ENCODE measurements around the gene DLEC1.

DLEC1 gene

GRCh38 chr3:38039101-38039898 lies at the start of gene DLEC1:
TSS of gene DLEC1 (plus strand) at chr3:38039208. CDS start at chr3:38039226, 18 bp downstream.
- DNase-seq (ENCODE audit: low read depth in 2 of 2), result peak; percentile 59 to 76

GRCh38 chr3:37989821-37990480 lies 49.1 kb upstream of the DLEC1 start:
- no peak for DNase-seq (ENCODE audit: low read depth in 2 of 2)

DNA sequence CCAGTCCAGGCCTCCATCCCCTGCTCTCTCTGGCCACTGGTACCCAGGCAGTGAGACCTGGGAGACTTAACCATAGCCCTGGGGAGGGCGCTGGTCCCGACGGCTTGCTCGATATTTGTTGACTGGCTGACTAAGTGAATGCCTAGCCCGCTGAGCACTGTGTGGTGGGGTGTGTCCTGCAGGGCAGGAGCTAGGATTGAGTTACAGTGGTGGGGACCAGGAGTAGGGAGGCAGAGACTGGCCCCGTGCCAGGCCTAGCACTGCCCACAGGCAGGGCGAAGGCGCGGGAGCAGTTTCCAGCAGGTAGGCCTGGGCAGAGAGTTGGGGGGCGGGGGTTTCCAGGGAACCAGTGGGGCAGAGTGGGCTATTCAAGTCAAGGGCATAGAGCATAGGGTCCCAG lies 48.5 kb upstream of the DLEC1 start, which contains the start of gene VILL:
Gene VILL (plus strand): TSS at position 260 of the 400 bp plus-strand sequence. CDS start 2,887 bp downstream, outside the sequence.
- no peak for DNase-seq (ENCODE audit: low read depth in 2 of 2)

GRCh38 chr3:37991109-37991508 lies 47.9 kb upstream of the DLEC1 start:
- DNase-seq (ENCODE audit: low read depth in 2 of 2), result no peak

DNA sequence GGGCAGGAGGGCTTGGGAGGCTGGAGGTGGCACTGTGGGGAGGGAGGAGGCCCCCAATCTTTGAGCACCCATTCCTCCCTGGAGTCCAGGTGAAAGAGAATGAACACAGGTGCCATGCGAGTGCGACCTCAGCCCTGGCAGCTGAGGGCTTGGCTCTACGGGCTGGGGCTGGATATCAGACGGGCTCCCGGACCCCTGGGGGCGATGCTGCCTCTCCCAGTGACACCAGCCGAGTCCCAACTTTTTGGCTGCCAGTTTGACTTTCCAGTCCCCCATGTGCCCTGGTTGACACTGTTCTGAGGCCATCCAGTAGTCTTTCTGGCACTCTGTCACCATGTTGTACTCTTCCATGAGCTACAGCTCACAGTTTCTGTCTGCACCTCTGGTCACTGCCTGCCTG lies 47.2 kb upstream of the DLEC1 start:
- no peak for DNase-seq (ENCODE audit: low read depth in 2 of 2)

DNA sequence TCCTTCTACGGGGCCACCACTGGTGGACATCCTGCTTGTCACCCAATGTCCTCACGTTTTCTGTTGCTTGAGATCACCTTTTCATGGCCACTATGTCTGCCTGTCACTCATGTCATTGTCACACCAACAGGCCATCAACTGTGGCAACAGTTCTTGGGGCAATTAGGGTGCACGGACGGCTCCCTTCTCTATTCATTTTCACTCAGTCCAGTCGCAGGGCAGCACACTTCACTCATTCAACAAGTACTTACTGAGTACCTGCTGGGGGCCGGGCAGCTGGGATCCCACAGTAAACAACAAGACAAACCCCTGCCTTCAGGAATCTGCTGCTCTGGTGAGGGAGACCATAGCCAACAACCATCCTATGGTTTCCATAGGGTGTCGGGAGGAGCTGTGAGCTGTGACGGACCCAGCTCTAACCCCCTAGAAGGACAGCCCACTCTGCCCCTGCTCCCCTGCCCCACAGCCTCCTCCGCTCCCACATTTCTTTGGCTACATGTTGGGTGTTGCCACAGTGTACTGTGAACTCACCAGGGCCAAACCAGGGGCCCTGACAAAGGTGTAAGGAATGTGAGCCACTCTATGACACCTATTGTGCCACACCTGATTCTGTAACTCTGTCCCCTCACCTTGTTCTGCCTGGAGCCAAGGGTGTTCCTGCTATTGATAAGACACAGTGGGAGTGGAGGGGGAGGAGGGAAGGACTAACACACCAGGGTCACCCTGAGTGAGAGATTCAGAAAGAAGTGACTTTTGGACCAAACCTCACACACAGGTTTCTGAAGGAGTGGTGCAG lies 46.5 kb upstream of the DLEC1 start:
- DNase-seq (ENCODE audit: low read depth in 2 of 2), result no peak

DNA sequence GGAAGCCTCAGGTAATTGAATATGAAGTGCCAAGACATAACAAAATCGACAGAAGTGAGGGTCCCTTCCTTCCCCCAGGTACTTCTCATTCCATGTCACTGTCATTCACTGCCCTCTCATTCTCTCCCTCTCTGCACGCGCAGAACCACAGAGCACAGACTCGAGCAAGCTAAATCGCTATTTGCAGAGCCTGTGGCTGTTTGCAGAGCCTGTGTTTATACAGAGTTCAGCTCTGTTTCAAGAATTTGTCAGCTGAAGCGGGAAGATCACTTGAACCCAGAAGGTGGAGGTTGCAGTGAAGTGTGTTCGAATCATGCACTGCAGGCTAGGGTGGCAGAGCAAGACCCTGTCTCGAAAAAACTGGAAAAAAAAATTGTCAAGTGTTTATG lies 45.9 kb upstream of the DLEC1 start:
- DNase-seq (ENCODE audit: low read depth in 2 of 2), result no peak

DNA sequence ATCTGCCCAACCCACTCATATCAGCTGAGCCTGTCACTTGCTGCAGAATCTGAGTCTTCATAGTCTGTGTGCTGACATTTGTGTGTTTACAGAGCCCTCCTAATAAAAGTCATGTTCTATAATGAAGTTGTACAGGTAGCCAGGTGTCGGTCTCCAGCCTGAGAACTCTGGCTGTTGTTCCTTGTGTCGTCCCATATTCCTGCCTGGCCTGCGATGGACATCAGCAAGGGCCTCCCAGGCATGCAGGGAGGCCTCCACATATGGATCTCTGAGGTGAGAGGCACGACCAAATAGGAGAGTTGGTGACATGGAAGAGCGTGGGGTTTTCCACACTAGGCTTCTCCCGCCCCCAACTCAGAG lies 45.6 kb upstream of the DLEC1 start:
- DNase-seq (ENCODE audit: low read depth in 2 of 2), result no peak

GRCh38 chr3:37993820-37994638 lies 45.0 kb upstream of the DLEC1 start:
- DNase-seq (ENCODE audit: low read depth in 2 of 2), result peak; percentile 29 to 30

GRCh38 chr3:37994639-37994972 lies 44.4 kb upstream of the DLEC1 start:
- DNase-seq (ENCODE audit: low read depth in 2 of 2), result no peak

DNA sequence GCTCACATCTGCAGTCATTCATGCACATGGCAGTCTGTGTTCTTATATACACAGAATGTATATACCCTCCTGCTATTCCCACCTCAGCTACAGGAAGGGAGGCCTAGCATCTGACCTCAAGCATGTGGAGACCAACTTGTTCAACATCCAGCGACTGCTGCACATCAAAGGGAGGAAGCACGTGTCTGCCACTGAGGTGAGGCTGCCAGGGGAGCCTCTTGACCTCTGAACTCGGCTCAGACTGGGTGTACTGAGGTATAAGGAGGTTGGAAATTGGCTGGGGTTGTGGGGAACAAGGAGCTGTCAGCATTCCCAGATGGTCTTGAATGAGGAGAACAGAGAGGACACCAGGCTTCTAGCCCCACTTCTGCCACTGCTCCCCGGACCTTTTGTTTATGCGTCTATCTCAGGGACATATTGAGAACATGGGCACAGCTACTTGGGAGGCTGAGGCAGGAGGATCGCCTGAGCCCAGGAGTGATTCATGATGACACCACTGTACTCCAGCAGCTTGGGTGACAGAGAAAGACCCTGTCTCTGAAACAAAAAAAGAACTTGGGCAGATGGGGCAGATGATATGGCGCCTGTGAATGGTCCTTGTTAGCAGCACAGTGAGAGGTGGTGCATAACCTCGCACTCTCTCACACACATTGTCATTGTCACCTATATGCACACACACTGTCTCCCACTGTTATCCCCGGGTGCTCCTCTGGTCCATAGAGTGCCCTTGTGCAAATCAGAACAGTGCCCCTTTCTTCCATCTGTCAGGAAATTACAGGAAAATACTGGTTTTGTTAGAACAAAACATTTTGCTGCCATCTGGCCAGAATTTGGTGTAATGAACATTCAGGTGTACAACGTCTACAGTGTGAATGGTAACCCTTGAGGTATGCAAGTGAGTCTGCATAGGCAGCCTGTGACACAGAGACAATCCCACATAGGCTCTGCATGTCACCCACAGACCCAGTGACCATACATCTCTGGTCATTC lies 43.1 kb upstream of the DLEC1 start:
- DNase-seq (ENCODE audit: low read depth in 2 of 2), result no peak

GRCh38 chr3:37996785-37997301 lies 42.2 kb upstream of the DLEC1 start:
- DNase-seq (ENCODE audit: low read depth in 2 of 2), result peak; percentile 68 to 69

- DNase-seq (ENCODE audit: low read depth in 2 of 2), result no peak
Measured at GRCh38 chr3:37997342-37997741, 41.7 kb upstream of the DLEC1 start.

DNA sequence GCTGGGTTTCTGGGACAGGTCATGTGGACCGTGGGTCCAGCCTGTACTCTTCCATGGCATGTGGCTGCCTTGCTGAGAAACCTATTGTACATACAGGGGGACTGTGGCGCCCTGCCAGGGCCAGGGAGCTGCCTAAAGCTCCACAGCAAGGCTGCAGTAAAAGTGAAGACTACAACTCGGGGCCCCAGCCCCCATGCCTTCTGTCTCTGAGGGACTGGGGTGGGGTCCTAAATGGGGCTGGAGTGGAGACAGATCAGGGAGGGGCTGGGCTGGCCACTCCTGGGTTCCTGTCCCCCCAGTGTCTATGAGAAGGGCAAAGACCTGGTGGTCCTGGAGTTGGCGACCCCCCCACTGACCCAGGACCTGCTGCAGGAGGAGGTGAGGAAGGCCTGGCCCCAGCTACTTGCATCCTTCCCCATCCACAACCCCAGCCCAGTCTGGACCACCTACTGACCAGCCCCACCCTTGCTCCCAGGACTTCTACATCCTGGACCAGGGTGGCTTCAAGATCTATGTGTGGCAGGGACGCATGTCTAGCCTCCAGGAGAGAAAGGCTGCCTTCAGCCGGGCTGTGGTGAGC lies 41.1 kb upstream of the DLEC1 start:
- no peak for DNase-seq (ENCODE audit: low read depth in 2 of 2)

- no peak for DNase-seq (ENCODE audit: low read depth in 2 of 2)
Measured at GRCh38 chr3:37999836-38000235, 39.2 kb upstream of the DLEC1 start.

DNA sequence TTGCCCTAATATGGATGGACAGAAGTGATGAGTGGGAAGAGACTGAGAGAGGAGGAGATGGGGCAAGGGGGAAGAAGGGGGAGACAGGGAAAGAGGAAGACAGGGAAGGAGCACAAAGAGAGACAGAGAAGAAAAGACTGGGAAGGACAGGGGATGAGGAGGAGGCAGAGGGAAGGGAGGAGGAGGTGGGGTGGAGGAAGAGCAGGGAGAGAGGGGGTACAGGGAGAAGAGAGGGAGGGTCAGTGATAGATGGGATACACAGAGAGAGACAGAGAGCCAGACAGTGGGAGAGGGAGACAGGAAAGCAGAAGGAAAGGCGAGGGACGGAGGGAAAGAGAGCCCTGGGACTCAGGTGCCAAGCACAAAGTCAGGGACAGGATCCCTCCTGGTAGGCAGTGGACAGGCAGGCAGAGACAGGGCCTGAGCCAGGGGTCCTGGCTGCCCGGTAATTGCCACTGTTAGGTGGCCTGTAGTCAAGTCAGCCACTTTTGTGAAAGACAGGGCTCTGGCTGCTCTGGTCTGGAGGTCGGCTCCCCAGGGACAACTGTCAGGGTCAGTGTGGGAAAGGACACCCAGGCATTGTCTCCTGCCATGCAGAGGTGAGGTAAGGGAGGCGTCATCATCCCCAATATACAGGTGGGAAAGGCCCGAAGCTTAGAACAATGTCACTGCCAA lies 38.6 kb upstream of the DLEC1 start:
- no peak for DNase-seq (ENCODE audit: low read depth in 2 of 2)

GRCh38 chr3:38000965-38001455 lies 38.0 kb upstream of the DLEC1 start:
- DNase-seq (ENCODE audit: low read depth in 2 of 2), result no peak

DNA sequence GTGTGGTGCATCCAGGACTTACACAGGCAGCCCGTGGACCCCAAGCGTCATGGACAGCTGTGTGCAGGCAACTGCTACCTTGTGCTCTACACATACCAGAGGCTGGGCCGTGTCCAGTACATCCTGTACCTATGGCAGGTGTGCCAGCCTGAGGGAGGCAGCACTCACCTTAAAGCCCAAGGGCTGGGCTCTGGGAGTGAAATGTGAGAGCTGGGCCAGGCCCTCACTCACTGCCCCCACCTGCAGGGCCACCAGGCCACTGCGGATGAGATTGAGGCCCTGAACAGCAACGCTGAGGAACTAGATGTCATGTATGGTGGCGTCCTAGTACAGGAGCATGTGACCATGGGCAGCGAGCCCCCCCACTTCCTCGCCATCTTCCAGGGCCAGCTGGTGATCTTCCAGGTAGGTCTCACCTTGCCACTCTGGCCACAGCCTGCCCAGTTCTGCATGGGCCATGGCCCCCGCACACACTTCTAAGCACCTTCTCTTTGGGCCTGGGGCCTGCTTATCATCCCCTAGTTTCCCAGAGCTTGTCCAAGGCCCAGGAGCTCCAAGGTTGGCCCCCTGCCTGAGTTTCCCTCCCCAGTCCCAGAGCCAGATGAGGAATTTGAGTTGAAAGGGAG lies 37.4 kb upstream of the DLEC1 start:
- no peak for DNase-seq (ENCODE audit: low read depth in 2 of 2)

Data from stimulated activated CD8-positive, alpha-beta memory T cell treated with anti-CD3 and anti-CD28 coated beads, Interleukin-2, amount 100 ng/mL, for 1 hour (primary cell).